NT2/D1 (cell line): ENCODE results near the gene ZNF697.

Source experiments
- SUZ12 ChIP-seq: IDR thresholded peaks from 2 replicates; pipeline ENCODE4 v1.6.1; 2011; ENCODE audit not compliant: insufficient read length, insufficient read depth; ENCODE audit errors: extremely low read depth
- YY1 ChIP-seq: IDR thresholded peaks from 2 replicates; pipeline ENCODE4 v1.6.1; 2011; ENCODE audit not compliant: insufficient read length, insufficient read depth
- ZNF274 ChIP-seq: IDR thresholded peaks from 2 replicates; pipeline ENCODE4 v1.6.1; 2011; ENCODE audit warnings: mild to moderate bottlenecking, low read depth, low read length

DNA sequence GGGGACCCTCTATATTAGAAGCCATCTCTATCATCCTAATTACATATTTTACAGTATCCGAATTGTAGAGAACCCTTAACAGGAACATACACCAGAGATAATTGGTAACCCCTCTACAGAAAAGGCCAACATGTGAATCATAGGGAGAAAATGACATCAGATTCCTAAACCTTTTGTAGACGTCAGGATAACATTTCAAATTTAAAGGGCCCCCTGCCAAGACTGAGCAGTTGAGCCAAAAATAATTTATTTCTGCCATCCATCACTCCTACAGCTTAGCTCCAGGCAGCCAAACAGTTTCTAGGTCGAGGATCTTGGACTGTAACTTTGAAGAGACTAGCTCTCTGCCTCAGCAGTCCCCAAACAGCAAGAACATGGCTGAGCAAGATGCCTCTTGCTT is 21.2 kb downstream of the ZNF697 start:
- TF ChIP-seq ZNF274, result no peak
- no peak for TF ChIP-seq SUZ12
- no peak for TF ChIP-seq YY1
